RWPE2 (cell line): ENCODE measurements around the gene PEX16.
A peak's percentile ranks its signal among the peaks of the same experiment; 100 is the strongest.

ENCODE experiments used
- ATAC-seq: fragments of 200-7000 bp; cut with Tn5 transposase; 3 replicates; pipeline ENCODE4 v1.9.1; 2021; ENCODE audit warnings: low read depth
- DNase-seq: peaks from one replicate; pipeline ENCODE4 v3.0.0-alpha.2; 2020; ENCODE audit warnings: low spot score
- H3K27ac ChIP-seq: fragments of 450-650 bp; 2 replicates; pipeline ENCODE4 v1.5.1; 2017; ENCODE audit warnings: mild to moderate bottlenecking; ENCODE audit not compliant: poor library complexity, severe bottlenecking
- H3K27me3 ChIP-seq: fragments of 250-450 bp; sonication (Bioruptor Pico); 2 replicates; pipeline ENCODE4 v1.5.1; 2021; ENCODE audit warnings: mild to moderate bottlenecking, moderate library complexity; ENCODE audit not compliant: insufficient read depth, poor library complexity, severe bottlenecking
- H3K36me3 ChIP-seq: fragments of 250-450 bp; sonication (Bioruptor Pico); 2 replicates; pipeline ENCODE4 v1.5.1; 2020; ENCODE audit warnings: low read depth, mild to moderate bottlenecking, moderate library complexity
- H3K4me1 ChIP-seq: fragments of 250-450 bp; sonication (Bioruptor Pico); 2 replicates; pipeline ENCODE4 v1.5.1; 2021; ENCODE audit warnings: mild to moderate bottlenecking, moderate library complexity; ENCODE audit not compliant: insufficient read depth, poor library complexity, severe bottlenecking
- H3K4me3 ChIP-seq: fragments of 250-450 bp; sonication (Bioruptor Pico); 2 replicates; pipeline ENCODE4 v1.5.1; 2021; ENCODE audit warnings: mild to moderate bottlenecking, moderate library complexity; ENCODE audit not compliant: severe bottlenecking
- H3K9me3 ChIP-seq: fragments of 250-450 bp; sonication (Bioruptor Pico); 2 replicates; pipeline ENCODE4 v1.5.1; 2021; ENCODE audit warnings: mild to moderate bottlenecking, moderate library complexity; ENCODE audit not compliant: severe bottlenecking
- CTCF ChIP-seq: fragments of 450-650 bp; IDR thresholded peaks from one replicate; pipeline ENCODE4 v1.5.1; 2017; ENCODE audit warnings: mild to moderate bottlenecking, moderate library complexity; ENCODE audit not compliant: poor library complexity, severe bottlenecking

PEX16 gene

GRCh38 chr11:45926001-45926401, 8.3 kb upstream of the PEX16 start:
- Histone ChIP-seq H3K4me3 (no peak overlapping the region), H3K27ac (peak overlapping the region; percentile 95), H3K9me3 (no peaks in the 10 kb centered on the region), H3K4me1 (peaks cover 31% of the 10 kb centered on the region), H3K36me3 (peaks cover 33% of the 10 kb centered on the region), H3K27me3 (no peaks in the 10 kb centered on the region)
- DNase-seq (peak; percentile 51), ATAC-seq (no peak)
- TF ChIP-seq CTCF: no peak

GRCh38 chr11:45925550-45925949, 7.9 kb upstream of the PEX16 start:
- DNase-seq: no peak
- H3K4me1 ChIP-seq: peaks cover 26% of the 10 kb centered on the region
- peaks cover 33% of the 10 kb centered on the region for H3K36me3 ChIP-seq
- TF ChIP-seq CTCF: no peak
- H3K27ac ChIP-seq: no peak overlapping the region
- no peak overlapping the region for H3K4me3 ChIP-seq
- H3K27me3 ChIP-seq: no peaks in the 10 kb centered on the region
- no peaks in the 10 kb centered on the region for H3K9me3 ChIP-seq
- ATAC-seq: no peak

GRCh38 chr11:45924927-45925326, 7.2 kb upstream of the PEX16 start:
- ATAC-seq: no peak
- Histone ChIP-seq H3K27me3 (no peaks in the 10 kb centered on the region), H3K36me3 (peaks cover 33% of the 10 kb centered on the region), H3K4me1 (peaks cover 20% of the 10 kb centered on the region), H3K4me3 (no peak overlapping the region), H3K27ac (peak overlapping the region; percentile 39), H3K9me3 (no peaks in the 10 kb centered on the region)
- TF ChIP-seq CTCF: no peak
- DNase-seq: no peak

DNA sequence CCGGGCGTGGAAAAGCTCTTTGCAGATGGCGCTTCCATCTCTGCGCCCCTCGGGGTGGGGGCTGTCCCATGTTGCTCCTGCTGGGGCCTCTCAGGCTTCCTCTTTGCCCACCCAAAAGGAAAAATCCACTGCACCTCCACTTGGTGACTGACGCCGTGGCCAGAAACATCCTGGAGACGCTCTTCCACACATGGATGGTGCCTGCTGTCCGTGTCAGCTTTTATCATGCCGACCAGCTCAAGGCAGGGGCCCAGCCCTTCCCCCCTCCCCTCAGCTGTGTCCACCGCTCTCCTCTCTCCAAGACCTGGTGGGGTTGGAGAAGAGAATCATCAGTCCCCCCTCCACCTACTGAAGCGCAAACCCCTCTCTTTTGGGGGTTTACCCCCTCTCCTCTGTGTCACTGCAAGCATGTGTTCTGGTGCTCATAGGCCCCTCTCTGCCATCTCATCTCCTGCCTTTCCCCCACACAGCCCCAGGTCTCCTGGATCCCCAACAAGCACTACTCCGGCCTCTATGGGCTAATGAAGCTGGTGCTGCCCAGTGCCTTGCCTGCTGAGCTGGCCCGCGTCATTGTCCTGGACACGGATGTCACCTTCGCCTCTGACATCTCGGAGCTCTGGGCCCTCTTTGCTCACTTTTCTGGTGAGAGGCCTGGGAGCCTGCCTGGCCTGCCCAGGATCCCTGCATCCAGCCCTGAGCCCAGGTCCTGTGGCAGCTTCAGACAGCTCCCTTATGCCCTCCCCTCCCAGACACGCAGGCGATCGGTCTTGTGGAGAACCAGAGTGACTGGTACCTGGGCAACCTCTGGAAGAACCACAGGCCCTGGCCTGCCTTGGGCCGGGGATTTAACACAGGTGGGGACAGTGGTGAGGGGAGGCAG, 6.6 kb upstream of the PEX16 start:
- TF ChIP-seq CTCF: no peak
- no peaks in the 10 kb centered on the region for H3K9me3 ChIP-seq
- no peak overlapping the region for H3K4me3 ChIP-seq
- H3K4me1 ChIP-seq: peaks cover 14% of the 10 kb centered on the region
- ATAC-seq: no peak
- H3K27ac ChIP-seq: peak overlapping the region; percentile 39
- DNase-seq: peak; percentile 45
- no peaks in the 10 kb centered on the region for H3K27me3 ChIP-seq
- peaks cover 33% of the 10 kb centered on the region for H3K36me3 ChIP-seq
